WTC11 (cell line): ENCODE measurements around the gene LMAN2L. TPM values are rescaled to one million over a fixed set of nuclear protein-coding genes. Genes with fewer than 3 reads are reported as not detected.

Experiments
- ATAC-seq: fragments of 200-7000 bp; cut with Tn5 transposase; 2 replicates; pipeline ENCODE4 v1.10.0; 2021; ENCODE audit warnings: mild to moderate bottlenecking, moderate library complexity
- CTCF ChIA-PET: fragments of 300-600 bp; sonication (Branson Sonifier 250); formaldehyde crosslinking; loops from one replicate; lab custom pipeline; 2021; ENCODE audit warnings: antibody characterized with exemption; lab: Charles Lee
- POLR2A ChIA-PET: fragments of 350-600 bp; sonication (Branson Sonifier 250); formaldehyde crosslinking; loops from one replicate; lab custom pipeline; 2021; ENCODE audit warnings: antibody characterized with exemption; lab: Charles Lee
- DNase-seq: peaks from one replicate; pipeline ENCODE4 v3.0.0; 2021; ENCODE audit warnings: low spot score
- H3K27ac Mint-ChIP-seq: 2 replicates; pipeline ENCODE4 v1.8.0; 2021; ENCODE audit warnings: mixed read lengths
- H3K27me3 Mint-ChIP-seq: 2 replicates; pipeline ENCODE4 v1.8.0; 2021; ENCODE audit warnings: low read depth, mild to moderate bottlenecking, moderate library complexity, mixed read lengths
- H3K36me3 Mint-ChIP-seq: 2 replicates; pipeline ENCODE4 v1.8.0; 2021; ENCODE audit warnings: mixed read lengths
- H3K4me1 Mint-ChIP-seq: 2 replicates; pipeline ENCODE4 v1.8.0; 2022; ENCODE audit warnings: mixed read lengths
- H3K4me3 Mint-ChIP-seq: 2 replicates; pipeline ENCODE4 v1.8.0; 2021; ENCODE audit warnings: mild to moderate bottlenecking, moderate library complexity, mixed read lengths
- H3K9me3 Mint-ChIP-seq: 2 replicates; pipeline ENCODE4 v1.8.0; 2021; ENCODE audit warnings: mixed read lengths
- CREM ChIP-seq: sonication (generic); formaldehyde crosslinking; IDR thresholded peaks from 2 replicates; pipeline ENCODE4 v1.8.1; 2022; ENCODE audit warnings: mild to moderate bottlenecking, missing genetic modification reagents, moderate library complexity
- ESRRA ChIP-seq: sonication (generic); formaldehyde crosslinking; IDR thresholded peaks from 2 replicates; pipeline ENCODE4 v1.8.1; 2022; ENCODE audit warnings: mild to moderate bottlenecking, missing genetic modification reagents, borderline replicate concordance
- FOXJ3 ChIP-seq: sonication (generic); formaldehyde crosslinking; IDR thresholded peaks from 2 replicates; pipeline ENCODE4 v1.9.0; 2021; ENCODE audit warnings: missing genetic modification reagents, mild to moderate bottlenecking, borderline replicate concordance
- FOXK1 ChIP-seq: sonication (generic); formaldehyde crosslinking; IDR thresholded peaks from 2 replicates; pipeline ENCODE4 v1.8.0; 2022; ENCODE audit warnings: mild to moderate bottlenecking, moderate library complexity, missing genetic modification reagents
- GRHL2 ChIP-seq: fragments of 250-450 bp; sonication (Bioruptor Pico); IDR thresholded peaks from 2 replicates; pipeline ENCODE4 v1.8.0; 2022; ENCODE audit warnings: mild to moderate bottlenecking, moderate library complexity; ENCODE audit not compliant: insufficient replicate concordance, severe bottlenecking
- GTF2I ChIP-seq: fragments of 250-450 bp; sonication (Bioruptor Pico); conservative IDR thresholded peaks from 2 replicates; pipeline ENCODE4 v1.4.0; 2021; ENCODE audit warnings: mild to moderate bottlenecking
- IRF2 ChIP-seq: sonication (generic); formaldehyde crosslinking; IDR thresholded peaks from 2 replicates; pipeline ENCODE4 v1.8.0; 2022; ENCODE audit warnings: low read depth, missing genetic modification reagents, borderline replicate concordance
- JAZF1 ChIP-seq: fragments of 250-450 bp; sonication (Bioruptor Pico); IDR thresholded peaks from 2 replicates; pipeline ENCODE4 v1.9.0; 2021; ENCODE audit warnings: moderate library complexity, mild to moderate bottlenecking, inconsistent platforms
- NR1H2 ChIP-seq: sonication (generic); formaldehyde crosslinking; IDR thresholded peaks from 2 replicates; pipeline ENCODE4 v1.9.0; 2021; ENCODE audit warnings: mild to moderate bottlenecking, moderate library complexity, missing genetic modification reagents
- OVOL2 ChIP-seq: fragments of 250-450 bp; sonication (Bioruptor Pico); IDR thresholded peaks from 2 replicates; pipeline ENCODE4 v1.9.0; 2021; ENCODE audit warnings: mild to moderate bottlenecking, borderline replicate concordance
- PRRX2 ChIP-seq: fragments of 250-450 bp; sonication (Bioruptor Pico); IDR thresholded peaks from 2 replicates; pipeline ENCODE4 v1.8.0; 2021; ENCODE audit warnings: mild to moderate bottlenecking
- TEAD1 ChIP-seq: sonication (generic); formaldehyde crosslinking; IDR thresholded peaks from 2 replicates; pipeline ENCODE4 v1.8.0; 2022; ENCODE audit warnings: mild to moderate bottlenecking, missing genetic modification reagents
- TEAD4 ChIP-seq: sonication (generic); formaldehyde crosslinking; IDR thresholded peaks from 2 replicates; pipeline ENCODE4 v1.8.0; 2022; ENCODE audit warnings: mild to moderate bottlenecking, missing genetic modification reagents
- USF1 ChIP-seq: sonication (generic); formaldehyde crosslinking; IDR thresholded peaks from 2 replicates; pipeline ENCODE4 v1.8.0; 2022; ENCODE audit warnings: mild to moderate bottlenecking, missing genetic modification reagents
- ZNF121 ChIP-seq: sonication (generic); formaldehyde crosslinking; IDR thresholded peaks from 2 replicates; pipeline ENCODE4 v1.8.0; 2023; ENCODE audit warnings: missing genetic modification reagents
- ZNF219 ChIP-seq: sonication (generic); formaldehyde crosslinking; IDR thresholded peaks from 2 replicates; pipeline ENCODE4 v1.8.0; 2023; ENCODE audit warnings: missing genetic modification reagents, mild to moderate bottlenecking, borderline replicate concordance
- ZNF232 ChIP-seq: sonication (generic); formaldehyde crosslinking; IDR thresholded peaks from 2 replicates; pipeline ENCODE4 v1.8.0; 2022; ENCODE audit warnings: mild to moderate bottlenecking, missing genetic modification reagents
- ZNF317 ChIP-seq: sonication (generic); formaldehyde crosslinking; IDR thresholded peaks from 2 replicates; pipeline ENCODE4 v1.8.1; 2023; ENCODE audit warnings: low read depth, mild to moderate bottlenecking, moderate library complexity, missing genetic modification reagents, borderline replicate concordance
- ZNF423 ChIP-seq: fragments of 250-450 bp; sonication (Bioruptor Pico); IDR thresholded peaks from 2 replicates; pipeline ENCODE4 v2.1.2; 2022; ENCODE audit warnings: mild to moderate bottlenecking, moderate library complexity
- ZNF671 ChIP-seq: fragments of 250-450 bp; sonication (Bioruptor Pico); IDR thresholded peaks from 2 replicates; pipeline ENCODE4 v1.8.0; 2021; ENCODE audit warnings: mild to moderate bottlenecking
- ZSCAN18 ChIP-seq: fragments of 250-450 bp; sonication (Bioruptor Pico); IDR thresholded peaks from 2 replicates; pipeline ENCODE4 v2.1.2; 2022; ENCODE audit warnings: mild to moderate bottlenecking, moderate library complexity
- total RNA-seq: library from RNA; stranded (reverse); gene quantifications from 3 replicates; pipeline ENCODE4 v1.2.3, GENCODE V29; 2021
- TF ChIP-seq, protein P1 (sequence below): fragments of 250-450 bp; sonication (Bioruptor Pico); conservative IDR thresholded peaks from 2 replicates; pipeline ENCODE4 v1.9.0; 2021; ENCODE audit warnings: mild to moderate bottlenecking
- TF ChIP-seq, protein P2 (sequence below): sonication (generic); formaldehyde crosslinking; IDR thresholded peaks from 2 replicates; pipeline ENCODE4 v1.8.0; 2022; ENCODE audit warnings: missing genetic modification reagents

Gene LMAN2L
- total RNA-seq, 1 experiment from 2014 or later: 13.5 TPM

GRCh38 chr2:96689431-96689991 lies 50.4 kb downstream of the LMAN2L start:
- ATAC-seq: no peak
- no peak for TF ChIP-seq FOXK1 (CRISPR knock-in tag)
- TF ChIP-seq OVOL2 (CRISPR knock-in tag): no peak
- TF ChIP-seq USF1: no peak
- no peak for TF ChIP-seq ZNF232 (CRISPR knock-in tag)
- TF ChIP-seq IRF2 (CRISPR knock-in tag): no peak
- TF ChIP-seq GRHL2 (CRISPR knock-in tag): no peak
- no peak for TF ChIP-seq ZNF219
- TF ChIP-seq, protein P1, sequence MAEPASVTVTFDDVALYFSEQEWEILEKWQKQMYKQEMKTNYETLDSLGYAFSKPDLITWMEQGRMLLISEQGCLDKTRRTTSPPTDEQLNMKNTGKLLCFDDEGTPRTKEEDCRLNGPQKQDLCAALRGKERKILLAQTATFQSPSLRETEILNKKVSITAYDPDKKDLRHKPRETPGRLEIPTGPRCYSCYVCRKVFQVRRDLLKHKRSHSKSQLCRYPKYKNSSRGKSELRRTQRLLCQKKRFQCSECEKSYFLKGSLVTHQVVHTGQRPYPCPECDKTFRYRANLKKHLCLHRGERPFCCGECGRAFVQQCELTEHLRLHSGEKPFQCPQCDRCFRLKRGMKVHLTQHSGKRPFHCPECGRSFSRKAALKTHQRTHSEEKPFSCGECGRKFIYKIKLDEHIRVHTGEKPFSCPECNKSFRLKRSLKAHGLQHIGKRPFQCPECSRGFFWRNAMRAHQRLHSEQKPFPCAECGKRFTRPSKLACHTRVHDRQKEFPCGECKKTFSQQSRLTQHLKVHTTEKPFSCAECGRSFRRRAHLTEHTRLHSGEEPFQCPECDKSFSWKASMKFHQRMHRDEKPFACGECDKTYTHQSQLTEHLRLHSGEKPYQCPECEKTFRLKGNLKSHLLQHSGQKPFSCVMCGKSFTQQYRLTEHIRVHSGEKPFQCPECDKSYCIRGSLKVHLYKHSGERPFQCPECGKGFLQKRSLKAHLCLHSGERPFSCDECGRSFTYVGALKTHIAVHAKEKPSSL (CRISPR knock-in tag): no peak
- TF ChIP-seq PRRX2 (CRISPR knock-in tag): no peak
- TF ChIP-seq JAZF1 (CRISPR knock-in tag): no peak
- TF ChIP-seq ZNF671 (CRISPR knock-in tag): no peak
- no peak for TF ChIP-seq TEAD4 (CRISPR knock-in tag)
- TF ChIP-seq ESRRA: no peak
- no peak for TF ChIP-seq ZNF121 (CRISPR knock-in tag)
- TF ChIP-seq NR1H2 (CRISPR knock-in tag): no peak
- TF ChIP-seq ZSCAN18 (CRISPR knock-in tag): no peak
- no peak for TF ChIP-seq GTF2I
- TF ChIP-seq ZNF317 (CRISPR knock-in tag): no peak
- no peak for DNase-seq
- H3K4me3 Mint-ChIP-seq: no peak overlapping the region
- no peaks in the 10 kb centered on the region for H3K27me3 Mint-ChIP-seq
- ChIA-PET POLR2A (no interaction called here), CTCF (interaction anchor here (0.5 to 1.1 kb wide), 2 partner anchors 10 to 51 kb away, joined by 3 read pairs; no protein-coding TSS in a partner anchor)
- no peak overlapping the region for H3K27ac Mint-ChIP-seq
- no peaks in the 10 kb centered on the region for H3K9me3 Mint-ChIP-seq
- 0 out of 2 replicates have a peak, but pooled peaks cover 5% of the 10 kb centered on the region for H3K4me1 Mint-ChIP-seq
- no peaks in the 10 kb centered on the region for H3K36me3 Mint-ChIP-seq

DNA sequence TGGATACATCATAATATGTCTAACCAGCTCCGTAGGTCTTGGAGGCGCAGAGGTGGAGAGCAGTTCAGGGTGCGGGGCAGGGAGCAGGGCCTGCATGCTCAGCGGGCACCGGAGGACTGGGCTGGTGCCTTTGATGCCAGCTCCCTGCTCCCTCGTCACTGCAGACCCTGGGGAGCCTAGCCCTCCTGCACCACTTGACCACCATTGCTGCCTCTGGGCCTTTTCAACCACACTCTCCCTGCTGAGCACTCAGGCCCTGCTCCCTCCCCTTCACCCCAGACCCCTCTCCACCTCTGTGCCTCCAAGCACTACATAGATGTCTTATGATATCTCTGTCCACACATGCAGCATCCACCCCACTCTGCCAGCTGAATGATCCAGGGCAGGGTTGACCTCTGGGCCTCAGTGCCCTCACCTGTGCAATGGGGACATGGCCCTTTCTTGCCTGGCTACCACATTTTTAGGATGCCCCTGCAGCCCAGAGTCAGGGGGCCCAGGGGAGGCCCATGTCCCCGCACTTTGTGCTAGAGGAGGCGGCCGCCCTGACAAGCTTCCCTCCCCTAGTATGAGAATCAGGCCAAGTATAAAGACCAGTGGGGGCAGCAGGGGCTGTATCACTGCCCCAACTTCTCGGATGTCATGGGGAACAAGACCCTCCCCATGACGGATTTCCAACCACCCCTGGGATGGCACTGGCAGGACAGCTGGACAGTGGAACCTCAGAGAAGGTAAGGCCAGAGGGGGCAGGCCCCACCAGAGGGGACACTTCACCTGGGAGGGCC lies 51.0 kb downstream of the LMAN2L start:
- TF ChIP-seq ZNF423 (CRISPR knock-in tag): no peak
- TF ChIP-seq ZNF232 (CRISPR knock-in tag): no peak
- TF ChIP-seq, protein P2, sequence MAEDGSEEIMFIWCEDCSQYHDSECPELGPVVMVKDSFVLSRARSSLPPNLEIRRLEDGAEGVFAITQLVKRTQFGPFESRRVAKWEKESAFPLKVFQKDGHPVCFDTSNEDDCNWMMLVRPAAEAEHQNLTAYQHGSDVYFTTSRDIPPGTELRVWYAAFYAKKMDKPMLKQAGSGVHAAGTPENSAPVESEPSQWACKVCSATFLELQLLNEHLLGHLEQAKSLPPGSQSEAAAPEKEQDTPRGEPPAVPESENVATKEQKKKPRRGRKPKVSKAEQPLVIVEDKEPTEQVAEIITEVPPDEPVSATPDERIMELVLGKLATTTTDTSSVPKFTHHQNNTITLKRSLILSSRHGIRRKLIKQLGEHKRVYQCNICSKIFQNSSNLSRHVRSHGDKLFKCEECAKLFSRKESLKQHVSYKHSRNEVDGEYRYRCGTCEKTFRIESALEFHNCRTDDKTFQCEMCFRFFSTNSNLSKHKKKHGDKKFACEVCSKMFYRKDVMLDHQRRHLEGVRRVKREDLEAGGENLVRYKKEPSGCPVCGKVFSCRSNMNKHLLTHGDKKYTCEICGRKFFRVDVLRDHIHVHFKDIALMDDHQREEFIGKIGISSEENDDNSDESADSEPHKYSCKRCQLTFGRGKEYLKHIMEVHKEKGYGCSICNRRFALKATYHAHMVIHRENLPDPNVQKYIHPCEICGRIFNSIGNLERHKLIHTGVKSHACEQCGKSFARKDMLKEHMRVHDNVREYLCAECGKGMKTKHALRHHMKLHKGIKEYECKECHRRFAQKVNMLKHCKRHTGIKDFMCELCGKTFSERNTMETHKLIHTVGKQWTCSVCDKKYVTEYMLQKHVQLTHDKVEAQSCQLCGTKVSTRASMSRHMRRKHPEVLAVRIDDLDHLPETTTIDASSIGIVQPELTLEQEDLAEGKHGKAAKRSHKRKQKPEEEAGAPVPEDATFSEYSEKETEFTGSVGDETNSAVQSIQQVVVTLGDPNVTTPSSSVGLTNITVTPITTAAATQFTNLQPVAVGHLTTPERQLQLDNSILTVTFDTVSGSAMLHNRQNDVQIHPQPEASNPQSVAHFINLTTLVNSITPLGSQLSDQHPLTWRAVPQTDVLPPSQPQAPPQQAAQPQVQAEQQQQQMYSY (CRISPR knock-in tag): no peak
- TF ChIP-seq CREM (CRISPR knock-in tag): no peak
- no peak for TF ChIP-seq TEAD1 (CRISPR knock-in tag)
- no peak for TF ChIP-seq FOXJ3
- Mint-ChIP-seq H3K27me3 (no peaks in the 10 kb centered on the region), H3K4me1 (0 out of 2 replicates have a peak, but pooled peaks cover 5% of the 10 kb centered on the region), H3K36me3 (no peaks in the 10 kb centered on the region), H3K27ac (no peak overlapping the region), H3K9me3 (no peaks in the 10 kb centered on the region), H3K4me3 (no peak overlapping the region)
- ATAC-seq (no peak), DNase-seq (no peak)
- ChIA-PET POLR2A (no interaction called here), CTCF (interaction anchor here (1.5 kb wide), 1 partner anchor 75 kb away, joined by 3 read pairs; no protein-coding TSS in a partner anchor)
